ENCODE measurements around the gene NELFCD. TPM values are rescaled to one million over a fixed set of nuclear protein-coding genes. Genes with fewer than 3 reads are reported as not detected.

Gene NELFCD
- total and polyA plus RNA-seq, 4 donors: 31.5 to 93.9 (median 42.4) TPM

- ATAC-seq (ENCODE audit: insufficient read depth, low FRiP score): no peak
- no peak overlapping the region for H3K27ac ChIP-seq (ENCODE audit: low read depth in 1 of 2, low read length in 1 of 2)
- DNase-seq: no peak
- H3K36me3 ChIP-seq (ENCODE audit: control insufficient read depth in 4 of 4, insufficient read depth in 4 of 4, low read length in 4 of 4): no peaks in the 10 kb centered on the region
- H3K27me3 ChIP-seq (ENCODE audit: control insufficient read depth in 3 of 3, insufficient read depth in 3 of 3, low read length in 2 of 3): no peaks in the 10 kb centered on the region
- 92 to 98% methylated on average over 1 of the region's 1 CpG for WGBS, 2 donors
- no peak overlapping the region for H3K4me3 ChIP-seq
- no peak overlapping the region for H3K9ac ChIP-seq (ENCODE audit: insufficient read depth in 1 of 2, low read length in 2 of 2)
- TF ChIP-seq CTCF (IDR thresholded peaks at IDR 0.05; ENCODE audit: control extremely low read depth, extremely low read depth): no peak
- H3K9me3 ChIP-seq (ENCODE audit: control insufficient read depth in 4 of 4, insufficient read depth in 3 of 4, low read length in 3 of 4): peaks cover 0 to 6% (median 2%) of the 10 kb centered on the region in 4 donors
- H3K4me1 ChIP-seq (ENCODE audit: control insufficient read depth in 5 of 5, insufficient read depth in 5 of 5, low read length in 5 of 5): no peaks in the 10 kb centered on the region
These were observed 5.7 kb upstream of the NELFCD start for GRCh38 chr20:58975353-58975752.

- Histone ChIP-seq H3K36me3 (ENCODE audit: control insufficient read depth in 4 of 4, insufficient read depth in 4 of 4, low read length in 4 of 4) (no peaks in the 10 kb centered on the region), H3K27me3 (ENCODE audit: control insufficient read depth in 3 of 3, insufficient read depth in 3 of 3, low read length in 2 of 3) (no peaks in the 10 kb centered on the region), H3K9ac (ENCODE audit: insufficient read depth in 1 of 2, low read length in 2 of 2) (no peak overlapping the region), H3K4me3 (no peak overlapping the region), H3K9me3 (ENCODE audit: control insufficient read depth in 4 of 4, insufficient read depth in 3 of 4, low read length in 3 of 4) (peaks cover 0 to 6% (median 2%) of the 10 kb centered on the region in 4 donors), H3K27ac (ENCODE audit: low read depth in 1 of 2, low read length in 1 of 2) (no peak overlapping the region), H3K4me1 (ENCODE audit: control insufficient read depth in 5 of 5, insufficient read depth in 5 of 5, low read length in 5 of 5) (no peaks in the 10 kb centered on the region)
- ATAC-seq (ENCODE audit: insufficient read depth, low FRiP score) (no peak), DNase-seq (no peak)
- WGBS, 2 donors: 89 to 93% methylated on average over 3 of the region's 3 CpGs
- TF ChIP-seq CTCF (IDR thresholded peaks at IDR 0.05; ENCODE audit: control extremely low read depth, extremely low read depth): no peak
These were observed 4.9 kb upstream of the NELFCD start for GRCh38 chr20:58976061-58976730.

GRCh38 chr20:58978351-58979190 is 2.5 kb upstream of the NELFCD start:
- ATAC-seq (ENCODE audit: insufficient read depth, low FRiP score) (no peak), DNase-seq (no peak)
- 76 to 82% methylated on average over 6 of the region's 6 CpGs for WGBS, 2 donors
- Histone ChIP-seq H3K9me3 (ENCODE audit: control insufficient read depth in 4 of 4, insufficient read depth in 3 of 4, low read length in 3 of 4) (peaks cover 0 to 6% (median 2%) of the 10 kb centered on the region in 4 donors), H3K27ac (ENCODE audit: low read depth in 1 of 2, low read length in 1 of 2) (no peak overlapping the region), H3K4me1 (ENCODE audit: control insufficient read depth in 5 of 5, insufficient read depth in 5 of 5, low read length in 5 of 5) (peaks cover 0 to 11% (median 8%) of the 10 kb centered on the region in 5 donors), H3K36me3 (ENCODE audit: control insufficient read depth in 4 of 4, insufficient read depth in 4 of 4, low read length in 4 of 4) (no peaks in the 10 kb centered on the region), H3K27me3 (ENCODE audit: control insufficient read depth in 3 of 3, insufficient read depth in 3 of 3, low read length in 2 of 3) (no peaks in the 10 kb centered on the region), H3K9ac (ENCODE audit: insufficient read depth in 1 of 2, low read length in 2 of 2) (no peak overlapping the region), H3K4me3 (no peak overlapping the region)
- TF ChIP-seq CTCF (IDR thresholded peaks at IDR 0.05; ENCODE audit: control extremely low read depth, extremely low read depth): no peak

All from lung (tissue), 12 donors.